Mesodermal cell (in vitro differentiated cells): Measurements from ENCODE around the gene VANGL1.

Source experiments
- H3K27ac ChIP-seq: 2 replicates; pipeline ENCODE4 v1.7.0; 2013; ENCODE audit warnings: mild to moderate bottlenecking, low read depth, low read length, moderate library complexity; ENCODE audit not compliant: severe bottlenecking
- H3K36me3 ChIP-seq: 2 replicates; pipeline ENCODE4 v1.7.1; 2013; ENCODE audit warnings: mild to moderate bottlenecking, low read length, moderate library complexity; ENCODE audit not compliant: control insufficient read depth, insufficient read depth
- H3K4me1 ChIP-seq: one replicate; pipeline ENCODE4 v1.7.1; 2013; ENCODE audit warnings: mild to moderate bottlenecking, low read length; ENCODE audit not compliant: insufficient read depth, control insufficient read depth, poor library complexity, severe bottlenecking
- H3K4me3 ChIP-seq: 2 replicates; pipeline ENCODE4 v1.7.0; 2013; ENCODE audit warnings: low read length, control low read depth, mild to moderate bottlenecking; ENCODE audit not compliant: insufficient read depth, poor library complexity, severe bottlenecking; ENCODE audit errors: extremely low read depth
- H3K9me3 ChIP-seq: 2 replicates; pipeline ENCODE4 v1.7.1; 2013; ENCODE audit warnings: mild to moderate bottlenecking, low read length, moderate library complexity; ENCODE audit not compliant: control insufficient read depth
- WGBS, 2 experiments: methylation state at CpG; one replicate each; pipeline ENCODE4 v1.1.5; 2013; ENCODE audit warnings: missing lambda C conversion rate in 2 of 2; ENCODE audit not compliant: insufficient coverage in 2 of 2; 5-methylcytosine and 5-hydroxymethylcytosine counted together

Gene VANGL1

GRCh38 chr1:115669002-115669673 lies 27.4 kb downstream of the VANGL1 start:
- Histone ChIP-seq H3K36me3 (peaks cover 41% of the 10 kb centered on the region), H3K4me3 (no peak overlapping the region), H3K4me1 (peaks cover 21% of the 10 kb centered on the region), H3K27ac (peak overlapping the region; percentile 78), H3K9me3 (peaks cover 11% of the 10 kb centered on the region)
- 92% methylated on average over 4 of the region's 5 CpGs; no CpG with 5 or more reads in 1 of the 2 experiments for WGBS, 2 experiments

- H3K36me3 ChIP-seq = peaks cover 37% of the 10 kb centered on the region
- WGBS, 2 experiments = no CpG with 5 or more reads among the region's 1 CpG
- H3K9me3 ChIP-seq = peaks cover 11% of the 10 kb centered on the region
- H3K4me1 ChIP-seq = peaks cover 21% of the 10 kb centered on the region
- H3K4me3 ChIP-seq = no peak overlapping the region
- no peak overlapping the region for H3K27ac ChIP-seq
Measured at GRCh38 chr1:115669886-115670285, 28.1 kb downstream of the VANGL1 start.

GRCh38 chr1:115670476-115671175 lies 28.9 kb downstream of the VANGL1 start:
- Histone ChIP-seq H3K4me3 (no peak overlapping the region), H3K9me3 (peaks cover 11% of the 10 kb centered on the region), H3K36me3 (peaks cover 29% of the 10 kb centered on the region), H3K4me1 (peaks cover 21% of the 10 kb centered on the region), H3K27ac (no peak overlapping the region)
- 93% methylated on average over 12 to 13 of the region's 14 CpGs for WGBS, 2 experiments

GRCh38 chr1:115671176-115671934 lies 29.6 kb downstream of the VANGL1 start:
- peaks cover 11% of the 10 kb centered on the region for H3K9me3 ChIP-seq
- peaks cover 26% of the 10 kb centered on the region for H3K4me1 ChIP-seq
- no peak overlapping the region for H3K27ac ChIP-seq
- 95 to 97% methylated on average over 12 to 14 of the region's 19 CpGs for WGBS, 2 experiments
- peaks cover 25% of the 10 kb centered on the region for H3K36me3 ChIP-seq
- H3K4me3 ChIP-seq = no peak overlapping the region

- Histone ChIP-seq H3K4me1 (peaks cover 32% of the 10 kb centered on the region), H3K36me3 (peaks cover 14% of the 10 kb centered on the region), H3K27ac (no peak overlapping the region), H3K9me3 (peaks cover 11% of the 10 kb centered on the region), H3K4me3 (no peak overlapping the region)
- whole genome bisulfite sequencing, 2 experiments = 94 to 98% methylated on average over 13 of the region's 13 CpGs
Measured at GRCh38 chr1:115672224-115673009, 30.6 kb downstream of the VANGL1 start.

- peaks cover 3% of the 10 kb centered on the region for H3K36me3 ChIP-seq
- H3K4me3 ChIP-seq = no peak overlapping the region
- H3K27ac ChIP-seq = peak overlapping the region; percentile 87
- no peaks in the 10 kb centered on the region for H3K9me3 ChIP-seq
- peaks cover 34% of the 10 kb centered on the region for H3K4me1 ChIP-seq
- 85 to 90% methylated on average over 5 to 6 of the region's 7 CpGs for WGBS, 2 experiments
Measured at GRCh38 chr1:115676498-115677181, 34.9 kb downstream of the VANGL1 start.

GRCh38 chr1:115677182-115677555 lies 35.4 kb downstream of the VANGL1 start:
- Histone ChIP-seq H3K27ac (peak overlapping the region; percentile 87), H3K4me3 (no peak overlapping the region), H3K36me3 (peaks cover 5% of the 10 kb centered on the region), H3K4me1 (peaks cover 32% of the 10 kb centered on the region), H3K9me3 (no peaks in the 10 kb centered on the region)
- WGBS, 2 experiments = 58 to 92% methylated on average over 1 to 2 of the region's 3 CpGs

GRCh38 chr1:115677565-115677964 lies 35.8 kb downstream of the VANGL1 start:
- H3K27ac ChIP-seq = peak overlapping the region; percentile 87
- no peak overlapping the region for H3K4me3 ChIP-seq
- 100% methylated on average over 1 of the region's 1 CpG for WGBS, 2 experiments
- no peaks in the 10 kb centered on the region for H3K9me3 ChIP-seq
- H3K4me1 ChIP-seq = peaks cover 32% of the 10 kb centered on the region
- peaks cover 9% of the 10 kb centered on the region for H3K36me3 ChIP-seq

GRCh38 chr1:115678141-115678540 lies 36.4 kb downstream of the VANGL1 start:
- 80 to 88% methylated on average over 5 of the region's 5 CpGs for WGBS, 2 experiments
- Histone ChIP-seq H3K4me1 (peaks cover 32% of the 10 kb centered on the region), H3K36me3 (peaks cover 15% of the 10 kb centered on the region), H3K9me3 (no peaks in the 10 kb centered on the region), H3K4me3 (no peak overlapping the region), H3K27ac (peak overlapping the region; percentile 87)

- peaks cover 32% of the 10 kb centered on the region for H3K4me1 ChIP-seq
- H3K36me3 ChIP-seq = peaks cover 17% of the 10 kb centered on the region
- 65 to 82% methylated on average over 6 to 8 of the region's 8 CpGs for WGBS, 2 experiments
- H3K27ac ChIP-seq = peak overlapping the region; percentile 49
- no peak overlapping the region for H3K4me3 ChIP-seq
- H3K9me3 ChIP-seq = no peaks in the 10 kb centered on the region
Measured at GRCh38 chr1:115679141-115679611, 37.4 kb downstream of the VANGL1 start.
